HL-60 (cell line): ENCODE data around the gene RNASE4.

ENCODE experiments used
- POLR2AphosphoS5 ChIP-seq: IDR thresholded peaks from 2 replicates; pipeline ENCODE4 v1.6.1; 2012; ENCODE audit warnings: low read depth
- SPI1 ChIP-seq: IDR thresholded peaks from 2 replicates; pipeline ENCODE4 v1.6.1; 2012; ENCODE audit warnings: low read depth, mild to moderate bottlenecking, borderline replicate concordance
- TF ChIP-seq, protein P1 (sequence below): IDR thresholded peaks from one replicate; pipeline ENCODE4 v1.5.1; 2011; ENCODE audit warnings: low read length, control low read depth, inconsistent platforms; ENCODE audit not compliant: insufficient read depth
- TF ChIP-seq, protein P2 (sequence below): IDR thresholded peaks from 2 replicates; pipeline ENCODE4 v1.6.1; 2012; ENCODE audit warnings: low read depth; ENCODE audit not compliant: insufficient replicate concordance

DNA sequence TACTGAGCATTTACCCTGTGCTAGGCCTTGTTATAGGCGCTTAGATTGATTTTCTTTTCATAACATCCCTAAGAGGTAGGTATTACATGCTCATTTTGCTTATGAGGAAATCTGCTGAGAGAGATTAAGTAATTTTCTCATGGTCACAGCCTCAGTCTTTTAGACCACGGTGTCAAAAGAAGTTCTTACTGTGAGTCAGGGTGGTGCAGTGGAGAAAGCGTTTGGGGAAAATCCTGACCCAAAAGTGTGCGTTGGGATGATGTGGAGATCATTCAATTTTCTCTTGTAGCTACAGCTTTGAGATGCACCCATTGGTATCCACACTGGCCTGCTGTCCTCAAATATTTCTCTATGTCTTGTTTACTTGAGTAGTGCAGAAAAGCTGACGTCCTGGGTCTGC lies 12.4 kb downstream of the RNASE4 start:
- TF ChIP-seq, protein P1, sequence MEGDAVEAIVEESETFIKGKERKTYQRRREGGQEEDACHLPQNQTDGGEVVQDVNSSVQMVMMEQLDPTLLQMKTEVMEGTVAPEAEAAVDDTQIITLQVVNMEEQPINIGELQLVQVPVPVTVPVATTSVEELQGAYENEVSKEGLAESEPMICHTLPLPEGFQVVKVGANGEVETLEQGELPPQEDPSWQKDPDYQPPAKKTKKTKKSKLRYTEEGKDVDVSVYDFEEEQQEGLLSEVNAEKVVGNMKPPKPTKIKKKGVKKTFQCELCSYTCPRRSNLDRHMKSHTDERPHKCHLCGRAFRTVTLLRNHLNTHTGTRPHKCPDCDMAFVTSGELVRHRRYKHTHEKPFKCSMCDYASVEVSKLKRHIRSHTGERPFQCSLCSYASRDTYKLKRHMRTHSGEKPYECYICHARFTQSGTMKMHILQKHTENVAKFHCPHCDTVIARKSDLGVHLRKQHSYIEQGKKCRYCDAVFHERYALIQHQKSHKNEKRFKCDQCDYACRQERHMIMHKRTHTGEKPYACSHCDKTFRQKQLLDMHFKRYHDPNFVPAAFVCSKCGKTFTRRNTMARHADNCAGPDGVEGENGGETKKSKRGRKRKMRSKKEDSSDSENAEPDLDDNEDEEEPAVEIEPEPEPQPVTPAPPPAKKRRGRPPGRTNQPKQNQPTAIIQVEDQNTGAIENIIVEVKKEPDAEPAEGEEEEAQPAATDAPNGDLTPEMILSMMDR, result no peak
- TF ChIP-seq POLR2AphosphoS5, result no peak
- TF ChIP-seq, protein P2, sequence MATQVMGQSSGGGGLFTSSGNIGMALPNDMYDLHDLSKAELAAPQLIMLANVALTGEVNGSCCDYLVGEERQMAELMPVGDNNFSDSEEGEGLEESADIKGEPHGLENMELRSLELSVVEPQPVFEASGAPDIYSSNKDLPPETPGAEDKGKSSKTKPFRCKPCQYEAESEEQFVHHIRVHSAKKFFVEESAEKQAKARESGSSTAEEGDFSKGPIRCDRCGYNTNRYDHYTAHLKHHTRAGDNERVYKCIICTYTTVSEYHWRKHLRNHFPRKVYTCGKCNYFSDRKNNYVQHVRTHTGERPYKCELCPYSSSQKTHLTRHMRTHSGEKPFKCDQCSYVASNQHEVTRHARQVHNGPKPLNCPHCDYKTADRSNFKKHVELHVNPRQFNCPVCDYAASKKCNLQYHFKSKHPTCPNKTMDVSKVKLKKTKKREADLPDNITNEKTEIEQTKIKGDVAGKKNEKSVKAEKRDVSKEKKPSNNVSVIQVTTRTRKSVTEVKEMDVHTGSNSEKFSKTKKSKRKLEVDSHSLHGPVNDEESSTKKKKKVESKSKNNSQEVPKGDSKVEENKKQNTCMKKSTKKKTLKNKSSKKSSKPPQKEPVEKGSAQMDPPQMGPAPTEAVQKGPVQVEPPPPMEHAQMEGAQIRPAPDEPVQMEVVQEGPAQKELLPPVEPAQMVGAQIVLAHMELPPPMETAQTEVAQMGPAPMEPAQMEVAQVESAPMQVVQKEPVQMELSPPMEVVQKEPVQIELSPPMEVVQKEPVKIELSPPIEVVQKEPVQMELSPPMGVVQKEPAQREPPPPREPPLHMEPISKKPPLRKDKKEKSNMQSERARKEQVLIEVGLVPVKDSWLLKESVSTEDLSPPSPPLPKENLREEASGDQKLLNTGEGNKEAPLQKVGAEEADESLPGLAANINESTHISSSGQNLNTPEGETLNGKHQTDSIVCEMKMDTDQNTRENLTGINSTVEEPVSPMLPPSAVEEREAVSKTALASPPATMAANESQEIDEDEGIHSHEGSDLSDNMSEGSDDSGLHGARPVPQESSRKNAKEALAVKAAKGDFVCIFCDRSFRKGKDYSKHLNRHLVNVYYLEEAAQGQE, result no peak
- TF ChIP-seq SPI1, result no peak
